GM19351 (cell line): ENCODE results near the gene SRMS.

Source experiments
- ATAC-seq: cut with Tn5 transposase; IDR thresholded peaks from one replicate; pipeline ENCODE4 v1.9.1; 2021; ENCODE audit warnings: mild to moderate bottlenecking, moderate library complexity; ENCODE audit not compliant: unreplicated experiment

SRMS gene

DNA sequence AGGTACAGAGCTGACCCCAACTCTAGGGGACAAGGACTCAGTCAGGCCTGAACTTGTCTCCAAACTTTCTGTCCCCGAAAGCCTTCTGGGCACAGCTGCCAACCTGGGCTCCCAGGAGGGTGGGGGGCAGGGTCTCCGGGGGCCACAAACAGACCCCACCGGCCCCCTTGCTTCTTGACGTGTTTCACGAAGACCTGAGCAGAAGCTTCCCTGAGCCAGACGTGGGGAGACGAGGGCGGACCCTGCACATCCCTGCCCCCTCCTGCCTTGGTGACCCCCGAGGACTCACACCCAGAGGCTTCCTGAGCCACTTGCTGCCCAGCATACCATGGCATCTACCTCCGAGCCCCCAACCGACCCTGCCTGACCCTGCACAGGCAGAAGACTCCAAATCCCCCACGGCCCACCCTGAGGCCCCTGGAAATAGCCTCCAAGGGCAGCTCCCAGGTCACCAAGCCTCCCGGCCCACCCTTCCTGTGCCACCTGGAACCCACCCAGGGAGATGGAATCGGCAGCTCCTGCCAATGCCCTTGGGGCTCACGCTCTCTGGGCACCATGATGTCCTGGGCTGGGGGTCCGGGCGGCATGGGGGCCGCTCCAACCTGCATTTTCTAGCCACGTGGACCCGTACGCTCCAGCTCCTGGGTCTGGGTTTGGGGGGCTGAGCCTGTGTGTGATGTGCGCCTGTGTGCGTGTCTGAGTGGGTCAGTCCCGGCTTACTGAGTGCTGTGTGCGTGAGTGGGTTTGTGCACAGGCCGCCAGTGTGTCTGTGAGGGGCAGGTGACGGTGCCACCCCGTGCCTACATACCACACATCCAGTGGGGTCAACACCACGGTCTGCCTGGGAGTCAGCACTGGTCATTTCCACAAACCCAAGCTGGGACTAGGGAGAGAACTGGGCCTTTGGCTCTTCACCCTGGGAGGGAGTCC is 7.8 kb downstream of the SRMS start:
- ATAC-seq, result no peak

DNA sequence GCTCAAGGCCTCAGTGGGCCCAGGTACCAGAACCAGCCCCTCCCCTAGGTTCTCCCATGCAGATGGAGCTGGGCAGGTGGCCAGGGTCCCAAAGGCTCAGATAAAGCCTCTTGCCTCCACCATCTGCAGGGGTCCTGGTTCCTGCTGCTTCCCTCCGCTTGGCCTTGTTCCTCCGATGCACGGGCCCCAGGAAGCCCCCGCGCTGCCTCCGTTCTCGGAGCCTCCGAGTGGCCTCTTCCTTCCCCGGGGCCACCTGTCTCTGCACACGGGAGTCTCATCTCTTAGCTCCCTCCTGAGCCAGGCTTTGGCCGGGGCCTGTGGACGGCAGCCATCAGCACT is 8.5 kb downstream of the SRMS start:
- no peak for ATAC-seq

DNA sequence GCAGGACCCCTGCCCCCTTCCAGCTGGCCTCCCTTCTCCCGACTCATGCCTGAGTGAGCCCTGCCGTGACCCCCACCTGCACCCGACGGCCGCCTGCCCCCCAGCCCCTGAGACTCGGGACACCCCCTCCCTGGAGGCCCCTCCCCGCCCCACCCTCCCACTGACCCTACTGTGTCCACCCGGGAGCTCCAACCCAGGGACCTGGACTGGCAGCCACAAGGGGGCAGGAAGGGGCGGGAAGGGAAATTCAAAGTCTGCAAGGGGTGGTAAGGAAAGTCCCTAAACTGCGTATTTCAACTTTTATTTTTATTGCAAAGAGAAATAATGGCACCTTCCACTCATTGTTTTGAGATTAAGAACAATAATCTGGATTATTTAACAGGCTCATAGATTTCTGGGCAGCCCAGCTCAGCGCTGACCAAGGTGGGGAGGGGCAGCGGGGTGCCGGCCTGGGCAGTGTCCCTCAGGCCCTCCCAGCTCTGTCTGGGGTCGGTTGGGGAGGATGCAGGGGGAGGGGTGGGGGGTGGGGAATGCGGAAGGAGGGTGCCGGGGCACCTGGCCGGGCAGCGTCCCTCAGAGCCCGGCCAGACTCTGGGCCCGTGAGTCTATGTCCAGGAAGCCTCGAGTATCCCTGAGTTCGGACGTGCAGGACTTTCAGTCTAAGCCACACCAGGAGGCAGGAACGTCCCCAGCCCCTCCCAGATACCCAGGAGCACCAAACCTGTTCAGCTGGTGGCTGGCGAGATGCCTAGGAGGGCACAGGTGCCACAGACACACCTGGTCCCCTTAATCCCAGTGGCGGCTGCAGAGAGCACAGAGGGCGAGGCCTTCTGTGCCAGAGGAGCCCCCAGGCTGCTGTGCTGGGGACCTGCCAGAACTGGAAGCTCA is 9.1 kb downstream of the SRMS start:
- ATAC-seq, result no peak

DNA sequence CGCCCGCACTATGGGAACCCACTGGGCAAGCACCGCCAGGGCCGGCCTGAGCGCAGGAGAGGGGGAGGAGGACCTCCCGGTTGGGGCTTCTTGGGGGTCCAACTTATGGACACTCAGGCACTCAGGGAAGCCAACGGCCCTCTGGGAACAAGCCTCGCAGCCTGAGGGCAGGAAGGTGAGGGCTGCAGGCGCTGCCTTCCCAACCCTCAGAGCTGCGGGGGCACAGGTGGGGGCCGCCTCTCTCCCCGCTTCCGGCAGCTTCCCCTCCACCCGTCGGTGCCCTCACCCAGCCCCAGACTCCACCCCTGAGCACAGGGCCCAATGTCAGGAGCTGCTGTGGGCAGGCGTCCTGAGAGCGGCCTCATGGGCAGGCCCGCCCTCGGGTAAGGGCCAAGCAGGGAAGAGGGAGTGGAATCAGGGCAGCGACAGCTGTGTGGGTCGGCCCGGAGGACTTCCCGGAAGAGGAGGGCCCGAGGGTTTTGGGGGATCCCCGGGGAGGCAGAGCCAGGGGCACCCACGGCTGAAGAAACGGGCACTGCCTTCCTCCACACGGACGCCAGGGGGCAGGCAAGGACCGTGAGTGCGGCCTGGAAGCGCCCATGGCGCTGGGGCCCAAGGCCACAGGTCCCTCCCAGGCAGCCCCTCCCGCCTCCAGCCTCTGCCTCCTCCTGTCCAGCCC is 9.9 kb downstream of the SRMS start:
- peak; percentile 76 for ATAC-seq

DNA sequence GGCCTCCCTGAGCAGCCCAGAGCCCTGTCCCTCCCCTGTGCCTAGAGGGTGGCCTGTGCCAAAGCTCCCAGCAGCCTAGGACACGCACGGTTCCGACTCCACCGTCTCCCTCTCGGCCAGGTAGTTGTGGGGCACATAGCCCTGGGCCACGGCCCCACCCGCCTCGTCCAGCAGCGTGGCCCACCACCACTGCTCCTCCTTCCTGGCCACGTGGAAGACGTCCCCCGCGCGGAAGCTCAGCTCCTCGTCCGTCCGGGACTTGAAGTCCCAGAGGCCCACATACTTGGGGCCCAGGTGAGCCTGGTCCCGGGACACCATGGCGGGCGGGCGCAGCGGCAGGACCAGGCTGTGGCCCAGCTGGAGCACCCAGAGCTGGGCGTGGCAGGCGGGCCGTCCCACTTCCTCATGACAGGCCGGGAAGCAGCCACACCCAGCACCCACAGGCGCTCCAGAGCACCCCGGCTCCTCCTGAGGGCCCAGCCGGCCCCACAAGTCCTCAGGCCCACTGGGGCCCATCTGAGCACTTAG is 10.5 kb downstream of the SRMS start, which contains the start of gene PTK6:
PTK6 (minus strand) TSS at position 380 of the 528 bp plus-strand sequence; CDS start at position 318, 62 bp downstream.
- peak; percentile 34 for ATAC-seq

DNA sequence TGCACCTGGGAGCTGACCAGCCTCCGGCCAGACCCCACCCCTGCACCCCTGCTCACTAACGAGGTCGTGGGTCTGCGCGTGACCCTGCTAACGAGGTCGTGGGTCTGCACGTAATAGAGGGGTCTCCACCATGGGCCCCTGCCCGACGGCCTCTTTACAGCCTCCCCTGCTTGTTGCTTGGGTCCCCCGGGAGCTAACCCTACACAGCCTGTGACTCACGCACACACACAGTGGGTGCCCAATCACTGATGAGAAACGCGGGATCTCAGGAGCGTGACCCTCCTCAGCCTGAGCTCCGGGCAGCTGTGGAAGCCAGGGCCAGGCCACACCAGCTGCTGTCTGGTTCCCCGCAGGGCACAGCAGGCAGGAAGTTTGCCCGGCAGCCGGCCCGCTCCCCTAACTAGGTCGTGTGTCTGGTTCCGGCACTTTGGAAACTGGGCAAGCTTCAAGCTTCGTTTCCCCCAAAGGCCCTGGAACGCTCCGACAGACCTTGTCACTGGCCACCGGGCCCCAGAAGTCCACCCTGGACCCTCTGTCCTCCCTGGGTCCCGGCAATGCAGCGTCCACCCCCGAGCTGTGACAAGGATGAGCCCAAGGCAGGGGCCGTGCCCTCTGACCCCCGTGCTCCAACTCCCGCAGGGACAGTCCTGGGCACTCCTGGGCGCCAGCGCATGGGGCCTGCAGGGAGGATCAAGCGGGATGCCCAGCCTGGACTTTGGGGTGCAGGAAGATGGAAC is 11.1 kb downstream of the SRMS start:
- ATAC-seq, result no peak

DNA sequence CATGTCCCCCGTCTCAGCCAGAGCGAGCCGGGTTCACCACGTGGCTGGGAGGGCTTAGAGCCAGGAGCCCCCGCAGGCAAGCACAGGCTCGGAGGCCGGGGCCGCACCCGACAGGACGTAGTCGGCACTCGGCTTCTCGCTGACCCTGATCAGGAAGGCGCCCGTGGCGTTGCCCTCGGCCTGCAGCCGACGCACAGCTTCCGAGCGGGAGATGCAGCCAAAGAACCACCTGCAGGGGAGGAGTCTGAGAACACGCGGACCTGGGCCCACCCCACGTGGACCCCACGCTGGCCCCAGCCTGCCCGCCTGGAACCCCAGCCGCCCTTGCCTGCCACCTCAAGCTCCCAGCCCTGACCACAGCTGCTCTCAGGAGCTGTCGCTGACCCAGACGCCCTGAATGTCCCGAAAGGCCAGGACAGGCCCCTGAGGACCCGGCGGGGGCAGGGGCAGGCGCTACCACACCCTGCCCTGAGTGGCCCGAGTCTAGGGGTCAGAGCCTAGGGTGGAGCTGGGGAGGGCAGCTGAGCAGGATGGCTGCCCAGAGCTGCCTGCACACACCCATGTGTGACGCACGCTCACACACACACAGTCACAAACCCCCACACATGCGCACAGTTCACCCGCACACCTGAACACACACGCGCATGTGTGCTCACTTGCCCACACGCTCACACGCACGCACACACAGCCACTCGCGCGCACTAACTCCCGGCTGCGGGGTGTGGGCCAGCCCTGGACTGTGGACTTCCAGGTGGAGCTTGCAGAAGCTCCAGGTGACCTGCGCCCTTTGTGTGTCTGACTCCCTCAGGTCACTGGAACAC is 12.5 kb downstream of the SRMS start:
- ATAC-seq, result no peak

DNA sequence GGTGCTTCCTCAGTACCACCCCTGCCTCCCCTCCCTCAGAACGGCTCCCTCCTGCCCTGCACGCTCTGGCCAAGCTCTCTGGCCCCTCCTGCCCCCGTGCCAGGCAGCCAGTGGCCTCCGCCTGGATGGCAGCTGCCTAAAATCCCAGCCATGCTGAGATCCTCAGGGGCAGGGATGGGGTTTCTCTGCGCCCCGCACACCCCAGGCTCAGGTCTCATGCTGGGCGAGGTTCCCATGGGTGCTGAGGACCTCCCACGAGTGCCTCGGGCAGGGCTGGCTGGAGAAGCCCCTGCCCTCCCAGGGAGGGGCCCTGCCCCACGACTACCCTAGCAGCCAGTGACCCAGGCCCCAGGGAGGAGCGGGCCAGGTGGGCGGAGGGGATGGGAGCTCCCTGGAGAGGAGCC is 13.1 kb downstream of the SRMS start:
- no peak for ATAC-seq

DNA sequence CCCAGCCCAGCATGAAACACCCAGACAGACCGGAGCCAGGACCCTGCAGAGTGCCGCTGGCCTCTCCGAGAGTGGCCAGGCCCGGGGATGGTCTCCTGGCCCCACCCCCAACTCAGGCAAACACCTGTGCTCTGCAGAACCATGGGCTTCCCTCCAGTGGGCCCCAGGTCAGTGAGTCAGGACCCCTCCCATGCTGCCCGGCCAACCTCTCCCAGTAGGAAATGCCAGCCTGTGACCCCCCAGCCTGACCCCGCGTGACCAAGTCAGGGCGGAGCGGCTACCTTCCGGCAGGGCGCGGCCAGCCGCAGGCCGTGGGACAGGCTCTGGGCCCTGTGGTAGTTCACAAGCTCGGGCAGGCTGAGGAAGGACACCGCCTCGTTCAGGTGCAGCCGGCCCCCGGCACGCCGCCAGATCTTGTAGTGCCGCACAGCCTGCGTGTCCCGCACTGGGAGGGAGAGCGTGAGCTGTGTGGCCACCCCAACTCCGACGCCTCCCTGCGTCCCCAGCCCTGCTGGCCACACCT is 13.6 kb downstream of the SRMS start:
- no peak for ATAC-seq

DNA sequence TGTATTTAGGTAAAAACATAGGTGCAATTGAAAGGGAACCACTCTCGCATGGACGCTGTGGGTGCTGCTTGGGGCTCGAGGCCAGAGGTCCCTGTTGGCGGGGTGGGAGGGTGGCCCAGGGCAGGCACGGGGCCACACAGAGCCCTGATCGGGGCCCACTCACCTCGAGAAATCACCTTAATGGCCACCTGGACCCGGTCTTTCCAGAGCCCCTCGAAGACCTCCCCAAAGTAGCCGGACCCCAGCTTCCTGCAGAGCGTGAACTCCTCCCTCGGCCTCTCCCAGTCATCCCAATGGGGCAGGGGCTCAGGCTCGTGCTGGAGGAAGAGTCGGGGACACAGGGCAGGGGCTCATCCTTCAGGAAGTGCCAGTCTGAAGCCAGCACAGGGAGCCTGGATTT is 14.2 kb downstream of the SRMS start:
- ATAC-seq, result no peak

DNA sequence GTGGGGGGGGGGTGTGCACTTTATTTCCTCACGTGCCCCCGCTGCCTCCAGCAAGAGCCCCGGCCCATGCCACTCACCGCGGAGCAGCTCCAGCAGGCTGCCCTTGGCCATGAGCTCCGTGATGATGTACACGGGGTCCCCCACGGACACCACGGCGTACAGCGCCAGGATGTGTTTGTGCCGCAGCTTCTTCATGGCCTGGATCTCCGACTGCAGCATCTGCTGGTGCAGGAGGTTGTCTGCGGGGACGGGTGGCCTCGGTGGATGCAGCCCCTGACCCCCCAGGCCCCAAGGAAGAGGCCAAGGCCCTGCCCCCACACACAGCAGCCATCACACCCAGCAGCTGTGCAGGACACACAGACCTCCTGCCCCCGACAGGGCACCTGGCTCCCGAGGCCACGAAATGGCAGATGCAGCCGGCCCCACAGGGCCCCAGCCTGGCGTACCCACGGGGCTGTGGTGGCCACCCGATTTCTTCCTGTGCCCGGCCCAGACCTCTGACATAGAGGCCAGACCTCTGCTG is 15.0 kb downstream of the SRMS start:
- ATAC-seq, result no peak

DNA sequence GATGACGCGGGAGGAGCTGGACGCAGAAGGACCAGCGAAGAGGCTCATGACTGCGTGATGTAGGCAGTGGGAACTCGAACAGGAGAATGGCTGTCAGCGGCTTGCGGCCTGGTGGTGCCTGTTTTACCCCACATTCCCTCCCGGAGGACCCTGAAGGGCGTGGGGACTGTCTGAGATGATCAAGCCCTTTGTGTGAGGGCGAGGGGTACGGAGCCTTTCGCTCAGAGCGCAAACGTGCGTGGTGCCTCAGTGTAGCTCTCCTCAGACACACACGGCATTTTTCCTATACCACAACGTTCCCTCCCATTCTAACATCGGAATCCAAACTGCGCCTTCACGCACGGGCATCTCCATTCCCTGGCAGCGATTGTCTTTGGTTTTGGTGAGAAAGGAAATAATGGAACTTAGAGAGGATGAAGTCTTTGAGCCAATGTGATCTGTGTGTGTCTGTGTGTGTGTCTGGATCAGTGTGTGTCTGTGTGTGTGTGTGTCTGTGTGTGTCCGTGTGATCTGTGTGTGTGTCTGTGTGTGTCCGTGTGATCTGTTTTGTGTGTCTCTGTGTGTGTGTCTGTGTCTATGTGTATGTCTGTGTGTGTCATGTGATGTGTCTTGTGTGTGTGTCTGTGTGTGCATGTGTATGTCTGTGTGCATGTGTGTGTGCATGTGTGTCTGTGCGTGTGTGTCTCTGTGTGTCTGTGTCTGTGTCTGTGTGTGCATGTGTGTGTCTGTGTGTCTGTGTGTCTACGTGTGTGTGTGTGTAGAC is 15.7 kb downstream of the SRMS start:
- ATAC-seq, result no peak

DNA sequence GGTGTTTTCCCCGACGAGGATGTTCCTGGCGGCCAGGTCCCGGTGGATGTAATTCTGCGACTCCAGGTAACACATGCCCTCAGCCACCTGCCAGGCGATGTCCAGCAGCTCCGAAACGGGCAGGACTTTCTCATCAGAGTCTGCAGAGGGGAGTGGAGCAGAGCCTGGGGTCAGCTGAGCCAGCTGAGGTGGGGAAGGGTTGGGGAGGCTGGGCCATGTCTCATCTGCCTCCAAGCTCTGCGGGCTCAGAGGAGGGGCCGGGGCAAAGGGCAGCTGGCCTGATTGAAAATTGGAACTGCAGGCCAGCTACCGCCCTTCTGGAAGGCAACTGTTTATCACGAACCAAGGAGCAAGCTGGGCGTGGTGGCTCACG is 16.8 kb downstream of the SRMS start:
- no peak for ATAC-seq

DNA sequence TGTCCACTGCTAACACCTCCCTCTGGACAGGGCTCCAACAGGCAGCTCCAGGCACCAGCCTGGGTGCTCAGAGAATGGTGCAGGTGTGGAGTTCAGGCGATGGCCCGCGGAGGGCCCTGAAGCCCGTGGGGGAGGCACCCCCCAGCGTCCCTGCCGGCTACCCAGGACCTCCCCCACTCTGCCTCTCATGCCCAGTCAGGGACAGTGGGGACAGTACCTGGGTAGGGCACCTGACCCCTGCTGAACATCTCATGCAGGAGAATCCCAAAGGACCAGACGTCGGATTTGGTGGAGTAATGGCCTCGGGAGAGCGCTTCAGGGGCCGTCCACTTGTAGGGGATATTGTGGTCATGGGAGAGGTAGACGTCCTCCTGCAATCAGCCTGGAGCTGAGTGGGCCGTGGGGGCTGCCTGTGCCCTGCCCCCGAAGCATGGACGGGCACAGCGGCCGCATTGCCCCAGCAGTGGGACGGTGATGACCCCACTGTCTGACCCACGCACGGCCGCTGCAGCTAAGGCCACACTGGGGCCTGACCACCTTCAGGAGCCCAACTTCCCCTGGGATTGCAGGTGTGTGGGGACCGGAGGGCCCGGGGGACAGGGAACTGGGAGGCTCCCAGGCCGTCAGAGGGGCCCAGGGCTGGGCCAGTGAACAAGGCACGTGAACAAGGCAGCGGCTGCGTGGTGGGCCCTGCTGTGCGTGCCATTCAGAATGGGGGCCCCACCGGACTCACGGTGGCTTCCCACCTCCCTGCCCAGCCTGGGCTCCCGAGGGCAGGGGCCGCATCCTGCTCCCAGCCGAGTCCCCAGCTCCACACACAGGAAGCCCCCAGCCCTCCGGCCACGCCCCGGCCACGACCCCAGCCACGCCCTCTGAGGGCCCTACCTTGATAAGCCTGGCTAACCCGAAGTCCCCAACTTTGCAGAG is 17.4 kb downstream of the SRMS start:
- no peak for ATAC-seq

DNA sequence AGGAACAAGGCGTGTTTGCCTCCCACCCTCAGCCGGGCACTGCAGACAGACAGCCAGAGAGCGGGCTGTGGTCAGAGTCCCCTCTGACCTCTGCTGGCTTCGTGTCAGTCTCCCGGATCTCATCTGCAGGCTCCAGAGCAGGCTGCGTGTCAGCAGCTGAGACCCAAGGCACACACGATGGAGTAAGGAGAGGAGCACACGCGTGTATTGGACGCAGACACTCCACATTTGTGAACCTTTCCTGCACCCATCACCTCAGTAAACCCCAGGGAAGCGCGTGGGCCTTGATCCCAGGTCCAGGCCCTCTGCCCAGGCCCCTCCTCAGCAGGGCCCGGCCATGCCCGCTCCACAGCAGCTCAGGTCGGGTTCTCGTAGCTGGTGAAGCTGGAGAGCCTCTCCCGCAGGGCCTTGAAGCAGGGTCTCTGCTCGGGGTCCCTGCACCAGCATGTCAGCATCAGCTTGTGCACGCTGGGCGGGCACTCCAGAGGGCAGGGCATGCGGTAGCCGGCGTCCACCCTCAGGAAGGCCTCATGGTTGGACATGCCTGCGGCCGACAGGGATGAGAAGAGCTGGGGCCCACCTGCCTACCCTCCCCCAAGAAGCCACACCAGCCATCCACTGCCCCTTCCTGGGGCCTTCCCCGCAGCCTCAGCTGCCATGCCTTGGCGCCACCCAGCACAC is 18.2 kb downstream of the SRMS start:
- ATAC-seq, result no peak

DNA sequence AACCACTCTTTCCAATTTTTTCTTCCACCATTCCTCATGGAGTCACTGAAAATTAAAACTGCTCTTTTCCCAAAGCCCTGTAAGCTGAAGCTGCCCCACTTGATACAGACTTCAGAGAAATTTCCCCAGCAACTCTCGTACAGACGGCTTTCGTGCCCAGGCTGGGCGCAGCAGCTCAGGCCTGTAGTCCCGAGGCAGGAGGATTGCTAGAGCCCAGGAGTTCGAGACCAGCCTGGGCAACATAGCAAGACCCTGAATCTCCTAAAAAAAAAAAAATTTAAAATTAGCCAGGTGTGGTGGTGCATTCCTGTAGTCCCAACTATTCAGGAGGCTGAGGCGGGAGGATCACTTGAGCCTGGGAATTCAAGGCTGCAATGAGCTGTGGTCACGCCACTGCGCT is 20.4 kb downstream of the SRMS start:
- ATAC-seq, result no peak

DNA sequence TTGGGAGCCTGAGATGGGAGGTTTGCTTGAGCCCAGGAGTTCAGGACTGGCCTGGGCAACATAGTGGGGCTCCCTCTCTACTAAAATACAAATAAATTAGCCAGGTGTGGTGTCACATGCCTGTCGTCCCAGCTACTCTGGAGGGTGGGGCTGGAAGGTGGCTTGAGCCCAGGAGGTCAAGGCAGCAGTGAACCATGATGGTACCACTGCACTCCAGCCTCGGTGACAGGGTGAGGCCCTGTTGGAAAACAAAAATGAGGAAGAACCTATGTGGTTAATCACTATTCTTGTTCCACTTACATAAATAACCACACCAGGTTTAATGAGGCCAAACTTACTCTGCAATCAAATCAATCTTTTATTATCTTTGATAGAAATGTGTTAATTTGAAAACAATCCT is 21.6 kb downstream of the SRMS start:
- no peak for ATAC-seq
